Transverse colon (tissue), 4 donors: ENCODE measurements around the gene CDC5L.

Experiments
- POLR2A ChIP-seq: fragments of 450-650 bp; IDR thresholded peaks from one replicate; pipeline ENCODE4 v1.6.1; 2016; ENCODE audit warnings: antibody characterized with exemption, mild to moderate bottlenecking, moderate library complexity
- POLR2AphosphoS5 ChIP-seq, 3 donors: sonication (generic); formaldehyde crosslinking; IDR thresholded peaks; one replicate each; pipeline ENCODE4 v1.6.1; 2016; ENCODE audit warnings: antibody characterized with exemption in 3 of 3
- TF ChIP-seq, protein P1 (sequence below), 5 experiments: fragments of 200-600 bp in 3 of 5; fragments of 450-650 bp in 2 of 5; sonication (generic) in 3 of 5; IDR thresholded peaks; 1 replicate in 2 of 5; 2 replicates in 3 of 5; pipeline ENCODE4 v1.5.1; 2016 to 2017; ENCODE audit warnings: antibody characterized with exemption in 5 of 5, inconsistent platforms in 3 of 5, mild to moderate bottlenecking in 2 of 5, moderate library complexity in 1 of 5

GRCh38 chr6:44468835-44469234 lies 81.3 kb downstream of the CDC5L start:
- TF ChIP-seq, protein P1, sequence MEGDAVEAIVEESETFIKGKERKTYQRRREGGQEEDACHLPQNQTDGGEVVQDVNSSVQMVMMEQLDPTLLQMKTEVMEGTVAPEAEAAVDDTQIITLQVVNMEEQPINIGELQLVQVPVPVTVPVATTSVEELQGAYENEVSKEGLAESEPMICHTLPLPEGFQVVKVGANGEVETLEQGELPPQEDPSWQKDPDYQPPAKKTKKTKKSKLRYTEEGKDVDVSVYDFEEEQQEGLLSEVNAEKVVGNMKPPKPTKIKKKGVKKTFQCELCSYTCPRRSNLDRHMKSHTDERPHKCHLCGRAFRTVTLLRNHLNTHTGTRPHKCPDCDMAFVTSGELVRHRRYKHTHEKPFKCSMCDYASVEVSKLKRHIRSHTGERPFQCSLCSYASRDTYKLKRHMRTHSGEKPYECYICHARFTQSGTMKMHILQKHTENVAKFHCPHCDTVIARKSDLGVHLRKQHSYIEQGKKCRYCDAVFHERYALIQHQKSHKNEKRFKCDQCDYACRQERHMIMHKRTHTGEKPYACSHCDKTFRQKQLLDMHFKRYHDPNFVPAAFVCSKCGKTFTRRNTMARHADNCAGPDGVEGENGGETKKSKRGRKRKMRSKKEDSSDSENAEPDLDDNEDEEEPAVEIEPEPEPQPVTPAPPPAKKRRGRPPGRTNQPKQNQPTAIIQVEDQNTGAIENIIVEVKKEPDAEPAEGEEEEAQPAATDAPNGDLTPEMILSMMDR (IDR thresholded peaks at IDR 0.05) = no peak
- TF ChIP-seq POLR2AphosphoS5 (IDR thresholded peaks at IDR 0.05) = no peak
- no peak for TF ChIP-seq POLR2A
